Uterus (tissue), 4 donors: ENCODE measurements around the gene AFMID. TPM values are rescaled to one million over a fixed set of nuclear protein-coding genes. Genes with fewer than 3 reads are reported as not detected.

Source experiments
- DNase-seq, 2 donors: peaks; one replicate each; pipeline ENCODE4 v3.0.0-alpha.2; 2019 to 2020
- H3K27ac ChIP-seq, 2 donors: fragments of 200-600 bp; sonication (generic); 1 replicate in 1 of 2; 2 replicates in 1 of 2; pipeline ENCODE4 v1.5.1; 2016 to 2018
- H3K27me3 ChIP-seq, 2 donors: fragments of 200-600 bp; sonication (generic); one replicate each; pipeline ENCODE4 v1.5.1; 2018 to 2019; ENCODE audit warnings: control low read depth in 1 of 2
- H3K36me3 ChIP-seq, 2 donors: fragments of 200-600 bp; sonication (generic); one replicate each; pipeline ENCODE4 v1.5.1; 2019; ENCODE audit warnings: control low read depth in 1 of 2
- H3K4me1 ChIP-seq, 2 donors: fragments of 200-600 bp; sonication (generic); one replicate each; pipeline ENCODE4 v1.5.1; 2018 to 2019; ENCODE audit warnings: control low read depth in 1 of 2
- H3K4me3 ChIP-seq, 2 donors: fragments of 200-600 bp; sonication (generic); 1 replicate in 1 of 2; 2 replicates in 1 of 2; pipeline ENCODE4 v1.5.1; 2018 to 2019; ENCODE audit warnings: mild to moderate bottlenecking in 1 of 2
- H3K9me3 ChIP-seq, 2 donors: fragments of 200-600 bp; sonication (generic); one replicate each; pipeline ENCODE4 v1.5.1; 2019; ENCODE audit warnings: control low read depth in 1 of 2
- CTCF ChIP-seq, 4 experiments: fragments of 200-600 bp in 2 of 4; fragments of 450-650 bp in 2 of 4; sonication (generic) in 2 of 4; IDR thresholded peaks; one replicate each; pipeline ENCODE4 v1.5.1; 2016 to 2019; ENCODE audit warnings: antibody characterized with exemption in 4 of 4, mild to moderate bottlenecking in 2 of 4, moderate library complexity in 1 of 4
- POLR2A ChIP-seq, 2 donors: fragments of 450-650 bp; IDR thresholded peaks; one replicate each; pipeline ENCODE4 v1.6.1; 2016; ENCODE audit warnings: antibody characterized with exemption in 2 of 2, mild to moderate bottlenecking in 1 of 2, moderate library complexity in 1 of 2
- intact Hi-C: fragments of 100-400 bp; cut with DNase I; formaldehyde crosslinking; loops from one replicate; pipeline ENCODE4 v1.15.1; 2023; ENCODE audit warnings: low total_unique reads
- total RNA-seq, 4 donors: library from RNA; depleted of rRNA in 3 of 4; stranded (reverse); fragments of >200 nt in 3 of 4; gene quantifications; one replicate each; pipeline versions ENCODE4 v1.1.0 to v1.2.4, GENCODE V29; 2014 to 2023
- donor health status: DM: yes; HTN: yes; CAD: no.

AFMID gene
- total RNA-seq, 4 donors from 2014 or later, result 21.2 to 38.4 (median 23.7) TPM

GRCh38 chr17:78148286-78149016 lies 38.7 kb upstream of the AFMID start:
- H3K36me3 ChIP-seq, result no peaks in the 10 kb centered on the region
- DNase-seq, result no peak
- no peak for TF ChIP-seq POLR2A (IDR thresholded peaks at IDR 0.05)
- TF ChIP-seq CTCF (IDR thresholded peaks at IDR 0.05), result no peak
- H3K4me3 ChIP-seq, result no peak overlapping the region
- H3K9me3 ChIP-seq, result no peaks in the 10 kb centered on the region
- intact Hi-C loops, result no loop called here
- H3K4me1 ChIP-seq, result peaks cover 0 to 4% of the 10 kb centered on the region in 2 donors
- no peaks in the 10 kb centered on the region for H3K27me3 ChIP-seq
- no peak overlapping the region for H3K27ac ChIP-seq

GRCh38 chr17:78151514-78152008 lies 35.6 kb upstream of the AFMID start:
- TF ChIP-seq POLR2A (IDR thresholded peaks at IDR 0.05), result no peak
- no peak for TF ChIP-seq CTCF (IDR thresholded peaks at IDR 0.05)
- H3K36me3 ChIP-seq, result no peaks in the 10 kb centered on the region
- DNase-seq, result no peak
- intact Hi-C loops, result no loop called here
- H3K9me3 ChIP-seq, result no peaks in the 10 kb centered on the region
- no peak overlapping the region for H3K4me3 ChIP-seq
- H3K4me1 ChIP-seq, result no peaks in the 10 kb centered on the region
- H3K27ac ChIP-seq, result no peak overlapping the region
- H3K27me3 ChIP-seq, result no peaks in the 10 kb centered on the region

GRCh38 chr17:78154903-78155811 lies 32.0 kb upstream of the AFMID start:
- Histone ChIP-seq H3K27me3 (no peaks in the 10 kb centered on the region), H3K27ac (no peak overlapping the region), H3K4me1 (no peaks in the 10 kb centered on the region), H3K4me3 (no peak overlapping the region), H3K9me3 (no peaks in the 10 kb centered on the region), H3K36me3 (no peaks in the 10 kb centered on the region)
- no peak for TF ChIP-seq POLR2A (IDR thresholded peaks at IDR 0.05)
- no peak for TF ChIP-seq CTCF (IDR thresholded peaks at IDR 0.05)
- intact Hi-C loops, result no loop called here
- no peak for DNase-seq

GRCh38 chr17:78159575-78160158 lies 27.5 kb upstream of the AFMID start:
- TF ChIP-seq POLR2A (IDR thresholded peaks at IDR 0.05), result no peak
- TF ChIP-seq CTCF (IDR thresholded peaks at IDR 0.05), result no peak
- H3K27me3 ChIP-seq, result no peaks in the 10 kb centered on the region
- no peaks in the 10 kb centered on the region for H3K9me3 ChIP-seq
- H3K4me3 ChIP-seq, result no peak overlapping the region
- H3K4me1 ChIP-seq, result no peaks in the 10 kb centered on the region
- intact Hi-C loops, result no loop called here
- H3K27ac ChIP-seq, result no peak overlapping the region
- H3K36me3 ChIP-seq, result no peaks in the 10 kb centered on the region
- DNase-seq, result no peak
